Colonic mucosa (tissue), 4 donors: ENCODE results near the gene SMU1. TPM values are rescaled to one million over a fixed set of nuclear protein-coding genes. Genes with fewer than 3 reads are reported as not detected.

Experiments used
- DNase-seq: peaks from one replicate; pipeline ENCODE4 v3.0.0-alpha.2; 2020
- H3K27ac ChIP-seq: fragments of 200-600 bp; one replicate; pipeline ENCODE4 v1.8.0; 2021
- H3K27me3 ChIP-seq: fragments of 200-600 bp; one replicate; pipeline ENCODE4 v1.8.0; 2021
- H3K36me3 ChIP-seq: fragments of 200-600 bp; one replicate; pipeline ENCODE4 v1.8.0; 2021
- H3K4me1 ChIP-seq: fragments of 200-600 bp; one replicate; pipeline ENCODE4 v1.8.0; 2021; ENCODE audit warnings: mild to moderate bottlenecking
- H3K4me3 ChIP-seq: fragments of 200-600 bp; one replicate; pipeline ENCODE4 v1.8.0; 2021
- H3K9ac ChIP-seq, 2 donors: one replicate each; pipeline ENCODE4 v1.7.0; 2013; ENCODE audit warnings: control low read depth in 2 of 2, low read depth in 2 of 2, low read length in 2 of 2
- H3K9me3 ChIP-seq: fragments of 200-600 bp; one replicate; pipeline ENCODE4 v1.8.0; 2021
- intact Hi-C: fragments of 100-400 bp; cut with DNase I; formaldehyde crosslinking; loops from one replicate; pipeline ENCODE4 v1.14.1; 2022
- total RNA-seq, 2 donors: library from RNA; stranded (reverse); fragmentation: NEBNext Ultra II Directional in 1 of 2; extraction: Animal tissue kit (Norgen Biotek cat#: 25700) in 1 of 2; gene quantifications; one replicate each; pipeline ENCODE4 v1.2.1, GENCODE V29; 2021
- TF ChIP-seq, protein P1 (sequence below): fragments of 200-600 bp; IDR thresholded peaks from one replicate; pipeline ENCODE4 v1.8.0; 2022; ENCODE audit warnings: antibody characterized with exemption, mild to moderate bottlenecking
- donor health status: healthy.
- donor health status: DM: no; HTN: no; CAD: no.
- donor health status: DM: no; HTN: no; CAD: no.

SMU1 gene
- total RNA-seq, 2 donors from 2014 or later = 17.4 to 18.7 TPM

DNA sequence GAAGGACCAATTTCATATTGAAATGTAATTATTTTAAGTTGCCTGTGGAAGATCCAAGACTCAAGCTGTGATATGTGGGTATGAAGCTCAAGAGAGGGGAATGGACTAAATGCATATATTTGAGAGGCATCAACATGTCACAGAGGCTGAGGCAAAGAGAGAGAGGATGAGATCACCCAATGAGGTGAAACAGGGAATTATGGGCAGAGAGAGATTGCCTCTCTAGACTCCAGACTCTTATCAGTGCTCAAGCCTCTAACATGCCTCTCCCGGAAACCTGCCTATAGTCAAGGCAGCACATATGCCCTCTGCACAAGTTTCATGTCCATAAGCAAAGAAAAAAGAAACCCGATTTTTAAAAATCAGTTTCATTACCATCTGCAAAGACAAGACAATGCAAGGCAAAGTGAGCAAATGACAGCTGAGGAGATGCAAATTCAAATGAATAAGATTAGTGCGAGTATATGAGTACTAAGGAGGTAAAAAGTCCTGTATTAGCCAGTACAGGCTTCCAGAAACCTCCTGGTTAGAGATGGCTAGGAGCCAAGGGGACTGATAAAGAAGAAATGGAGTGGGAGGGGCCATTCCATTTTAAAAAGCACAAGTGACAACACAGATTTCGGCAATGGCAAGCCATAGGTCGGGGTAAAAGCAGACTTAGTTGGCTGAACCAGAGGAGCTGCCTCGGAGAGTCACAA, 84.4 kb downstream of the SMU1 start:
- TF ChIP-seq, protein P1, sequence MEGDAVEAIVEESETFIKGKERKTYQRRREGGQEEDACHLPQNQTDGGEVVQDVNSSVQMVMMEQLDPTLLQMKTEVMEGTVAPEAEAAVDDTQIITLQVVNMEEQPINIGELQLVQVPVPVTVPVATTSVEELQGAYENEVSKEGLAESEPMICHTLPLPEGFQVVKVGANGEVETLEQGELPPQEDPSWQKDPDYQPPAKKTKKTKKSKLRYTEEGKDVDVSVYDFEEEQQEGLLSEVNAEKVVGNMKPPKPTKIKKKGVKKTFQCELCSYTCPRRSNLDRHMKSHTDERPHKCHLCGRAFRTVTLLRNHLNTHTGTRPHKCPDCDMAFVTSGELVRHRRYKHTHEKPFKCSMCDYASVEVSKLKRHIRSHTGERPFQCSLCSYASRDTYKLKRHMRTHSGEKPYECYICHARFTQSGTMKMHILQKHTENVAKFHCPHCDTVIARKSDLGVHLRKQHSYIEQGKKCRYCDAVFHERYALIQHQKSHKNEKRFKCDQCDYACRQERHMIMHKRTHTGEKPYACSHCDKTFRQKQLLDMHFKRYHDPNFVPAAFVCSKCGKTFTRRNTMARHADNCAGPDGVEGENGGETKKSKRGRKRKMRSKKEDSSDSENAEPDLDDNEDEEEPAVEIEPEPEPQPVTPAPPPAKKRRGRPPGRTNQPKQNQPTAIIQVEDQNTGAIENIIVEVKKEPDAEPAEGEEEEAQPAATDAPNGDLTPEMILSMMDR = no peak
- H3K36me3 ChIP-seq = no peaks in the 10 kb centered on the region
- intact Hi-C loops = no loop called here

More for the DNA sequence above, 84.4 kb downstream of the SMU1 start:
- H3K27me3 ChIP-seq = no peaks in the 10 kb centered on the region
- DNase-seq = no peak
- H3K27ac ChIP-seq = no peak overlapping the region
- H3K9me3 ChIP-seq = no peaks in the 10 kb centered on the region
- no peak overlapping the region for H3K4me3 ChIP-seq
- no peak overlapping the region for H3K9ac ChIP-seq
- no peaks in the 10 kb centered on the region for H3K4me1 ChIP-seq

Other genes with a start within 250 kb of the SMU1 start
- 10 to 100 TPM; 22.6 to 33.3 TPM for gene APTX, start 75.0 kb downstream of the SMU1 start, total RNA-seq
- 10 to 100 TPM; 66.4 to 93.6 TPM for gene DNAJA1, start 51.4 kb downstream of the SMU1 start, total RNA-seq
- 10 to 100 TPM; 76.9 to 78.7 TPM for gene B4GALT1, start 90.7 kb upstream of the SMU1 start, total RNA-seq
- gene SPINK4, start 163.5 kb upstream of the SMU1 start, total RNA-seq = 100 to 1,000 TPM; 212 to 214 TPM
- 100 to 1,000 TPM; 117 to 122 TPM for gene BAG1, start 188.0 kb upstream of the SMU1 start, total RNA-seq
- 10 to 100 TPM; 60.3 to 97.0 TPM for gene CHMP5, start 188.4 kb upstream of the SMU1 start, total RNA-seq
- 10 to 100 TPM; 27.6 to 31.3 TPM for gene NFX1, start 213.8 kb upstream of the SMU1 start, total RNA-seq